HCT116 (cell line): ENCODE results near the gene ABCA8. TPM values are rescaled to one million over a fixed set of nuclear protein-coding genes. Genes with fewer than 3 reads are reported as not detected.

Experiments used
- ATAC-seq: fragments of 200-7000 bp; cut with Tn5 transposase; 2 replicates; pipeline ENCODE4 v1.9.1; 2020; ENCODE audit warnings: mild to moderate bottlenecking, moderate library complexity
- BruUV-seq: library from RNA; stranded (reverse); fragments of 400-500 nt; replicated peaks from 2 replicates; lab custom pipeline; 2021; lab: Mats Ljungman, UMichigan
- CTCF ChIA-PET: fragments of 300-600 bp; sonication (Branson Sonifier 250); formaldehyde crosslinking; loops from one replicate; lab custom pipeline; 2021; ENCODE audit warnings: antibody characterized with exemption; lab: Charles Lee
- POLR2A ChIA-PET: fragments of 300-600, 350-600 bp; sonication (Branson Sonifier 250); formaldehyde crosslinking; loops from one replicate; lab custom pipeline; 2021; ENCODE audit warnings: antibody characterized with exemption; lab: Charles Lee
- RAD21 ChIA-PET, 2 experiments: fragments of 300-600 bp; sonication (Branson Sonifier 250); formaldehyde crosslinking; loops; one replicate each; lab custom pipeline; 2023; ENCODE audit warnings: low total read pairs in 2 of 2; ENCODE audit not compliant: uncharacterized antibody in 2 of 2, unreplicated experiment in 2 of 2, low non-redundant PET in 1 of 2; lab: Charles Lee
- DNase-seq: peaks from one replicate; pipeline ENCODE4 v3.0.0-alpha.2; 2010; ENCODE audit warnings: low read depth, low spot score
- H2AFZ ChIP-seq: fragments of 200-600 bp; shearing (Covaris generic), sonication (generic); 2 replicates; pipeline ENCODE4 v1.6.1; 2017; ENCODE audit warnings: low read depth, mixed run types, mixed read lengths, antibody characterized with exemption, low read length; ENCODE audit not compliant: poor library complexity, severe bottlenecking
- H3K27ac ChIP-seq: 2 replicates; pipeline ENCODE4 v1.5.1; 2012; ENCODE audit warnings: low read depth, low read length
- H3K27me3 ChIP-seq: fragments of 200-600 bp; sonication (generic); 2 replicates; pipeline ENCODE4 v1.6.1; 2016; ENCODE audit warnings: mixed run types, low read length, mixed read lengths; ENCODE audit not compliant: insufficient read depth
- H3K36me3 ChIP-seq, 2 experiments: fragments of 200-500 bp in 1 of 2; fragments of 200-600 bp in 1 of 2; sonication (Bioruptor generic) in 1 of 2; sonication (generic) in 1 of 2; 2 replicates each; pipeline versions ENCODE4 v1.5.1 to v1.6.1; 2014 to 2016; ENCODE audit warnings: low read length in 2 of 2, inconsistent platforms in 1 of 2, mixed read lengths in 1 of 2, mixed run types in 1 of 2; ENCODE audit not compliant: insufficient read depth in 2 of 2, control insufficient read depth in 1 of 2
- H3K4me1 ChIP-seq, 2 experiments: fragments of 200-600 bp in 1 of 2; sonication (generic) in 1 of 2; 2 replicates each; pipeline versions ENCODE4 v1.5.1 to v1.6.1; 2012 to 2017; ENCODE audit warnings: low read length in 2 of 2, inconsistent platforms in 1 of 2, mild to moderate bottlenecking in 1 of 2, mixed read lengths in 1 of 2, mixed run types in 1 of 2, moderate library complexity in 1 of 2; ENCODE audit not compliant: insufficient read depth in 2 of 2, control insufficient read depth in 1 of 2
- H3K4me2 ChIP-seq: fragments of 200-600 bp; sonication (generic); 2 replicates; pipeline ENCODE4 v1.6.1; 2017; ENCODE audit warnings: mixed run types, low read length, mixed read lengths
- H3K4me3 ChIP-seq, 2 experiments: fragments of 200-600 bp in 1 of 2; sonication (generic) in 1 of 2; replicated peaks in 1 of 2; 2 replicates each; pipeline ENCODE4 v1.5.1; 2011 to 2016; ENCODE audit warnings: low read length in 2 of 2, control low read depth in 1 of 2, low read depth in 1 of 2, mild to moderate bottlenecking in 1 of 2, mixed read lengths in 1 of 2, mixed run types in 1 of 2
- H3K79me2 ChIP-seq: fragments of 200-600 bp; sonication (generic); 2 replicates; pipeline ENCODE4 v1.6.1; 2017; ENCODE audit warnings: mild to moderate bottlenecking, mixed run types, low read length, moderate library complexity, mixed read lengths; ENCODE audit not compliant: insufficient read depth
- H3K9ac ChIP-seq: fragments of 200-600 bp; sonication (generic); 2 replicates; pipeline ENCODE4 v1.6.1; 2016; ENCODE audit warnings: low read length, mixed read lengths
- H3K9me2 ChIP-seq: fragments of 200-600 bp; sonication (generic), shearing (Covaris generic); 2 replicates; pipeline ENCODE4 v1.6.1; 2017; ENCODE audit warnings: mixed run types, mild to moderate bottlenecking, moderate library complexity; ENCODE audit not compliant: insufficient read depth
- H3K9me3 ChIP-seq, 2 experiments: fragments of 200-500 bp in 1 of 2; fragments of 200-600 bp in 1 of 2; sonication (Bioruptor generic) in 1 of 2; sonication (generic) in 1 of 2; 2 replicates each; pipeline ENCODE4 v1.6.1; 2014 to 2017; ENCODE audit warnings: low read length in 2 of 2, mixed read lengths in 2 of 2, inconsistent platforms in 1 of 2, low read depth in 1 of 2, mild to moderate bottlenecking in 1 of 2, mixed run types in 1 of 2, moderate library complexity in 1 of 2; ENCODE audit not compliant: control insufficient read depth in 1 of 2, insufficient read depth in 1 of 2
- H4K20me1 ChIP-seq: fragments of 200-600 bp; sonication (generic), shearing (Covaris generic); 2 replicates; pipeline ENCODE4 v1.6.1; 2017; ENCODE audit warnings: mixed run types, mild to moderate bottlenecking, moderate library complexity; ENCODE audit not compliant: insufficient read depth
- CBX3 ChIP-seq: IDR thresholded peaks from 2 replicates; pipeline ENCODE4 v1.6.1; 2012; ENCODE audit warnings: low read depth
- EGR1 ChIP-seq: IDR thresholded peaks from 2 replicates; pipeline ENCODE4 v1.6.1; 2012; ENCODE audit warnings: low read depth
- EZH2phosphoT487 ChIP-seq: fragments of 200-600 bp; IDR thresholded peaks from 2 replicates; pipeline ENCODE4 v1.6.1; 2018; ENCODE audit warnings: antibody characterized with exemption, borderline replicate concordance
- JUND ChIP-seq: IDR thresholded peaks from 2 replicates; pipeline ENCODE4 v1.6.1; 2012
- POLR2AphosphoS5 ChIP-seq: IDR thresholded peaks from 2 replicates; pipeline ENCODE4 v1.6.1; 2011; ENCODE audit warnings: mild to moderate bottlenecking, low read depth, low read length, moderate library complexity
- RAD21 ChIP-seq: IDR thresholded peaks from 2 replicates; pipeline ENCODE4 v1.6.1; 2012; ENCODE audit warnings: low read depth, mild to moderate bottlenecking
- SIN3A ChIP-seq: IDR thresholded peaks from 2 replicates; pipeline ENCODE4 v1.6.1; 2012; ENCODE audit warnings: low read depth
- SP1 ChIP-seq: IDR thresholded peaks from 2 replicates; pipeline ENCODE4 v1.6.1; 2012; ENCODE audit warnings: low read depth
- SRF ChIP-seq: IDR thresholded peaks from 2 replicates; pipeline ENCODE4 v1.6.1; 2012; ENCODE audit warnings: low read depth
- TCF7L2 ChIP-seq: IDR thresholded peaks from 2 replicates; pipeline ENCODE4 v1.7.0; 2011; ENCODE audit warnings: borderline replicate concordance, inconsistent platforms; ENCODE audit not compliant: insufficient read depth, insufficient read length; ENCODE audit errors: extremely low read depth
- YY1 ChIP-seq: IDR thresholded peaks from 2 replicates; pipeline ENCODE4 v1.6.1; 2011; ENCODE audit warnings: low read length, low read depth, moderate library complexity, mild to moderate bottlenecking; ENCODE audit not compliant: insufficient replicate concordance; ENCODE audit errors: extremely low read depth
- ZFX ChIP-seq: fragments of 450-650 bp; IDR thresholded peaks from 2 replicates; pipeline ENCODE4 v1.6.1; 2017
- ZNF274 ChIP-seq: fragments of 200-500 bp; sonication (Bioruptor generic); IDR thresholded peaks from 2 replicates; pipeline ENCODE4 v1.6.1; 2014; ENCODE audit warnings: mild to moderate bottlenecking, low read depth, low read length, inconsistent platforms
- intact Hi-C: fragments of 100-400 bp; cut with micrococcal nuclease; formaldehyde crosslinking; loops from 2 replicates; pipeline ENCODE4 v1.10.0; 2022
- total RNA-seq: library from RNA; stranded (reverse); gene quantifications from one replicate; pipeline ENCODE4 v1.2.1, GENCODE V29; 2021; ENCODE audit not compliant: unreplicated experiment
- TF ChIP-seq, protein P1 (sequence below): IDR thresholded peaks from 2 replicates; pipeline ENCODE4 v1.6.1; 2012; ENCODE audit warnings: low read depth
- TF ChIP-seq, protein P2 (sequence below): IDR thresholded peaks from 2 replicates; pipeline ENCODE4 v1.6.1; 2012
- TF ChIP-seq, protein P3 (sequence below), 3 experiments: fragments of 200-600 bp in 1 of 3; sonication (generic) in 1 of 3; IDR thresholded peaks in 2 of 3; conservative IDR thresholded peaks in 1 of 3; 2 replicates each; pipeline ENCODE4 v1.5.1; 2012 to 2017; ENCODE audit warnings: low read depth in 2 of 3, low read length in 2 of 3, antibody characterized with exemption in 1 of 3, borderline replicate concordance in 1 of 3, control low read depth in 1 of 3, mild to moderate bottlenecking in 1 of 3, mixed read lengths in 1 of 3, mixed run types in 1 of 3, moderate library complexity in 1 of 3; ENCODE audit not compliant: insufficient read depth in 1 of 3

Gene ABCA8
- total RNA-seq, 1 experiment from 2014 or later, result 0.44 TPM

DNA sequence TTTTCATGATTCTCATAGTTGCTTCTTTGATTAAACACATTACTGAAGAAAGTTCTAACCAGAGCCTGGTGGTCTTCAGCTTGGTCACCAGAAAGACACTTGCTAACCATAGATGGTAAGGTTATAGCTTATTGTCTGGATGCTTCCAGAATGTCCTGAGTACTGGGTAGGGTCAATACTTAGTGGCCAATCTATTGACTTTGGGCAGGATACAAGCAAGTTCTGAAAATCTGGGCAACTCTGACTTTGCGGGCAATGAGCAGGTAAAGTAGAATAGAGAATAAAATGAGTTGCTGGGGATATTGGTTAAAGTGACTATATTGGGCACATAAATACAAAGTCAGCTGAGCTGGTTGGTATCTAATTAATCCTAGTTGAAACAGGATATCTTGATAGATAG lies 63.0 kb downstream of the ABCA8 start:
- Histone ChIP-seq H3K9me3 (no peaks in the 10 kb centered on the region), H3K27me3 (no peaks in the 10 kb centered on the region), H3K4me1 (no peaks in the 10 kb centered on the region), H3K4me3 (no peak overlapping the region), H3K4me2 (no peak overlapping the region), H3K9ac (no peak overlapping the region), H2AFZ (no peak overlapping the region), H3K79me2 (no peaks in the 10 kb centered on the region), H3K9me2 (no peaks in the 10 kb centered on the region), H3K36me3 (no peaks in the 10 kb centered on the region), H4K20me1 (no peaks in the 10 kb centered on the region), H3K27ac (no peak overlapping the region)
- BruUV-seq, result no TSS peak
- CTCF ChIA-PET, result interaction anchor here (1.5 kb wide), 1 partner anchor 15 kb away, joined by 4 read pairs; no protein-coding TSS in a partner anchor
- POLR2A ChIA-PET, result no interaction called here
- RAD21 ChIA-PET, result no interaction called here
- DNase-seq (no peak), ATAC-seq (no peak)
- TF ChIP-seq SRF (no peak), TCF7L2 (no peak), RAD21 (no peak), EGR1 (no peak), YY1 (no peak)
- TF ChIP-seq, protein P1, sequence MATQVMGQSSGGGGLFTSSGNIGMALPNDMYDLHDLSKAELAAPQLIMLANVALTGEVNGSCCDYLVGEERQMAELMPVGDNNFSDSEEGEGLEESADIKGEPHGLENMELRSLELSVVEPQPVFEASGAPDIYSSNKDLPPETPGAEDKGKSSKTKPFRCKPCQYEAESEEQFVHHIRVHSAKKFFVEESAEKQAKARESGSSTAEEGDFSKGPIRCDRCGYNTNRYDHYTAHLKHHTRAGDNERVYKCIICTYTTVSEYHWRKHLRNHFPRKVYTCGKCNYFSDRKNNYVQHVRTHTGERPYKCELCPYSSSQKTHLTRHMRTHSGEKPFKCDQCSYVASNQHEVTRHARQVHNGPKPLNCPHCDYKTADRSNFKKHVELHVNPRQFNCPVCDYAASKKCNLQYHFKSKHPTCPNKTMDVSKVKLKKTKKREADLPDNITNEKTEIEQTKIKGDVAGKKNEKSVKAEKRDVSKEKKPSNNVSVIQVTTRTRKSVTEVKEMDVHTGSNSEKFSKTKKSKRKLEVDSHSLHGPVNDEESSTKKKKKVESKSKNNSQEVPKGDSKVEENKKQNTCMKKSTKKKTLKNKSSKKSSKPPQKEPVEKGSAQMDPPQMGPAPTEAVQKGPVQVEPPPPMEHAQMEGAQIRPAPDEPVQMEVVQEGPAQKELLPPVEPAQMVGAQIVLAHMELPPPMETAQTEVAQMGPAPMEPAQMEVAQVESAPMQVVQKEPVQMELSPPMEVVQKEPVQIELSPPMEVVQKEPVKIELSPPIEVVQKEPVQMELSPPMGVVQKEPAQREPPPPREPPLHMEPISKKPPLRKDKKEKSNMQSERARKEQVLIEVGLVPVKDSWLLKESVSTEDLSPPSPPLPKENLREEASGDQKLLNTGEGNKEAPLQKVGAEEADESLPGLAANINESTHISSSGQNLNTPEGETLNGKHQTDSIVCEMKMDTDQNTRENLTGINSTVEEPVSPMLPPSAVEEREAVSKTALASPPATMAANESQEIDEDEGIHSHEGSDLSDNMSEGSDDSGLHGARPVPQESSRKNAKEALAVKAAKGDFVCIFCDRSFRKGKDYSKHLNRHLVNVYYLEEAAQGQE, result no peak
- intact Hi-C loops, result no loop called here

DNA sequence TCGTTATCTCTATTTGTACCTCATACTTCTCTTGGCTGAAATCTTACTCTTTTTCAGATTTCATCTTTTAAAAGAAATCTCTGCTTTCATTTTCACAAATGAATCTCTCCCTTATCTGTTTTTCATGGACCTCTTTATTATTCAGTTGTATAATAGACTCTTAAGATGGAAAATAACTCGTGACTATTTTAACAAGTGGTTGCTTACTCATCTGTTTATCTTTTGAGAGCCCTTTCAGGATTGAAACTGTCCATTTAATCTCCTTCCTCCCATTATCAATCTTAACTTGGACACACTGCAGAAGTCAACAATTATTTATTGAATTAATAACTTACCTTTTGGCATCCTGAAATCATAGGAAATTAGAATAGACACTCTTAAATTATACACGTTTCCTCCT lies 68.8 kb downstream of the ABCA8 start:
- CTCF ChIA-PET, result no interaction called here
- Histone ChIP-seq H3K27ac (no peak overlapping the region), H3K9me3 (no peaks in the 10 kb centered on the region), H3K27me3 (no peaks in the 10 kb centered on the region), H3K79me2 (no peaks in the 10 kb centered on the region), H2AFZ (peak overlapping the region; percentile 51), H3K4me3 (no peak overlapping the region), H3K9me2 (peaks cover 5% of the 10 kb centered on the region; the same call in 1 of the 2 replicates), H3K4me1 (no peaks in the 10 kb centered on the region), H4K20me1 (no peaks in the 10 kb centered on the region), H3K36me3 (no peaks in the 10 kb centered on the region), H3K4me2 (no peak overlapping the region), H3K9ac (no peak overlapping the region)
- ATAC-seq, result no peak
- POLR2A ChIA-PET, result no interaction called here
- intact Hi-C loops, result no loop called here
- BruUV-seq, result no TSS peak
- RAD21 ChIA-PET, result no interaction called here
- TF ChIP-seq EGR1, result no peak
- TF ChIP-seq ZNF274, result no peak
- TF ChIP-seq SIN3A, result no peak
- no peak for TF ChIP-seq JUND
- TF ChIP-seq, protein P2, sequence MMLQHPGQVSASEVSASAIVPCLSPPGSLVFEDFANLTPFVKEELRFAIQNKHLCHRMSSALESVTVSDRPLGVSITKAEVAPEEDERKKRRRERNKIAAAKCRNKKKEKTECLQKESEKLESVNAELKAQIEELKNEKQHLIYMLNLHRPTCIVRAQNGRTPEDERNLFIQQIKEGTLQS, result no peak
- TF ChIP-seq CBX3, result no peak
- no peak for TF ChIP-seq POLR2AphosphoS5
- TF ChIP-seq EZH2phosphoT487, result no peak
- TF ChIP-seq, protein P3, sequence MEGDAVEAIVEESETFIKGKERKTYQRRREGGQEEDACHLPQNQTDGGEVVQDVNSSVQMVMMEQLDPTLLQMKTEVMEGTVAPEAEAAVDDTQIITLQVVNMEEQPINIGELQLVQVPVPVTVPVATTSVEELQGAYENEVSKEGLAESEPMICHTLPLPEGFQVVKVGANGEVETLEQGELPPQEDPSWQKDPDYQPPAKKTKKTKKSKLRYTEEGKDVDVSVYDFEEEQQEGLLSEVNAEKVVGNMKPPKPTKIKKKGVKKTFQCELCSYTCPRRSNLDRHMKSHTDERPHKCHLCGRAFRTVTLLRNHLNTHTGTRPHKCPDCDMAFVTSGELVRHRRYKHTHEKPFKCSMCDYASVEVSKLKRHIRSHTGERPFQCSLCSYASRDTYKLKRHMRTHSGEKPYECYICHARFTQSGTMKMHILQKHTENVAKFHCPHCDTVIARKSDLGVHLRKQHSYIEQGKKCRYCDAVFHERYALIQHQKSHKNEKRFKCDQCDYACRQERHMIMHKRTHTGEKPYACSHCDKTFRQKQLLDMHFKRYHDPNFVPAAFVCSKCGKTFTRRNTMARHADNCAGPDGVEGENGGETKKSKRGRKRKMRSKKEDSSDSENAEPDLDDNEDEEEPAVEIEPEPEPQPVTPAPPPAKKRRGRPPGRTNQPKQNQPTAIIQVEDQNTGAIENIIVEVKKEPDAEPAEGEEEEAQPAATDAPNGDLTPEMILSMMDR (IDR thresholded peaks at IDR 0.05 in 2 of 3, conservative IDR thresholded peaks at IDR 0.05 in 1 of 3; ENCODE audit: borderline replicate concordance in 1 of 3, insufficient read depth in 1 of 3, low read depth in 2 of 3, low read length in 2 of 3), result no peak
- TF ChIP-seq SRF, result no peak
- TF ChIP-seq SP1, result no peak
- TF ChIP-seq ZFX, result no peak
- no peak for DNase-seq
